Activated CD4-positive, CD25-positive, alpha-beta regulatory T cell treated with anti-CD3 and anti-CD28 coated beads, Interleukin-2, amount 50 U/mL, for 16 hours (primary cell): Measurements from ENCODE around the gene DDIAS.
"Not testable (repeated sequence)": the region's sequence is repeated elsewhere in the genome, so short reads cannot be mapped to it uniquely, and the experiment has no call there.

Source experiments
- DNase-seq: peaks from one replicate; pipeline ENCODE4 v3.0.0-alpha.2; 2020; ENCODE audit warnings: low read depth, low spot score

The DDIAS gene, protein sequence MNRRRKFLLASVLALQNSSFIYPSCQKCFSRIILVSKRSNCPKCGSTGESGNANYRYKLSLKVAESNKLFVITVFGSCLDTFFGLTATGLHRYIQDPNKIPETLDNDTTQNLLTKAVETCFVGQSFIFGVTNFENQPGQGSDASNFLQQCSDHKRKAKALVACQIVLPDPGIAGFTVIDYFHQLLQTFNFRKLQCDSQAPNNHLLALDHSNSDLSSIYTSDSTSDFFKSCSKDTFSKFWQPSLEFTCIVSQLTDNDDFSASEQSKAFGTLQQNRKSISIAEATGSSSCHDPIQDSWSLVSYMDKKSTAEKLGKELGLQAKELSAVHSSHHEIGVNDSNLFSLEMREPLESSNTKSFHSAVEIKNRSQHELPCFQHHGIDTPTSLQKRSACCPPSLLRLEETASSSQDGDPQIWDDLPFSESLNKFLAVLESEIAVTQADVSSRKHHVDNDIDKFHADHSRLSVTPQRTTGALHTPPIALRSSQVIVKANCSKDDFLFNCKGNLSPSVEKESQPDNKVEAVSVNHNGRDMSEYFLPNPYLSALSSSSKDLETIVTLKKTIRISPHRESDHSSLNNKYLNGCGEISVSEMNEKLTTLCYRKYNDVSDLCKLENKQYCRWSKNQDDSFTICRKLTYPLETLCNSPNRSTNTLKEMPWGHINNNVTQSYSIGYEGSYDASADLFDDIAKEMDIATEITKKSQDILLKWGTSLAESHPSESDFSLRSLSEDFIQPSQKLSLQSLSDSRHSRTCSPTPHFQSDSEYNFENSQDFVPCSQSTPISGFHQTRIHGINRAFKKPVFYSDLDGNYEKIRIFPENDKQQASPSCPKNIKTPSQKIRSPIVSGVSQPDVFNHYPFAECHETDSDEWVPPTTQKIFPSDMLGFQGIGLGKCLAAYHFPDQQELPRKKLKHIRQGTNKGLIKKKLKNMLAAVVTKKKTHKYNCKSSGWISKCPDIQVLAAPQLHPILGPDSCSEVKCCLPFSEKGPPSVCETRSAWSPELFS

DNA sequence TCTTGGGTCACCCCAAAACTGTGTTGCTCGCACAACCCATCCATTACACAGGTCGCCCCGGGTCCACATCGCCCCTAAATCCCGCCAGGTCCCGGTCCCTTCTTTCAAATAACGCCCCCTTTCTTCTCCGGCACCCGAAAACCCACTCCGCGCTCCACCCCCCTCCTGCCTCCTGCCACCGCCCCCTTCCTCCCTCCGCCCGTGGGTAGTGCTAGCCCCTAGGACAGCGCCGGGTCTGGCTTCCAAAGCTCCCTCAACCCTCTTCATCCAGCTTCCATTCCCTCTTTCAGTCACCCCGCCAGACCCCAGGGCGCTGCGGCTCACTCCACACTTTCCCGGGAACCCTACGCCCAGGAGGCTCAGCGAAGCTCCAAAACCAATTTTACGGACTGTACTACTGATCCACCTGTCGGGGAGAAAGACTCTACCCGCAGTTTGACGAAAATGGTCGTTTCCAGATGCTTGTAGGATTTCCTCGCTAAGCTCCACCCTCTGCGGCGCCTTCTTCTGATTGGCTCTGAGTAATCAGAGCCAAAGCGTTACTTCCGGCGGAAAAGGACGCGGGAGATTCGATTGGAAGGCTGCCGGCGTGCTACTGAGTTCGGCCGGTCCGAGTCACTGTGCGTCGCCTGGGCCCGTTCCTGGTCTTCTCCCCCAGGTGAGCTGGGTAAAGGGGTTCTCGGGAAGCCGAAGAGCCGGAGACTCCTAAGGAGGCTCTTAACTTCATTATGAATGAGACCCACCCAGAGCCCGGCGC is at the start of gene DDIAS:
Gene DDIAS, plus strand, starts transcription at position 572 of the 757 bp plus-strand sequence. CDS start 13,003 bp downstream, outside the sequence.
- DNase-seq, result peak; percentile 92

DNA sequence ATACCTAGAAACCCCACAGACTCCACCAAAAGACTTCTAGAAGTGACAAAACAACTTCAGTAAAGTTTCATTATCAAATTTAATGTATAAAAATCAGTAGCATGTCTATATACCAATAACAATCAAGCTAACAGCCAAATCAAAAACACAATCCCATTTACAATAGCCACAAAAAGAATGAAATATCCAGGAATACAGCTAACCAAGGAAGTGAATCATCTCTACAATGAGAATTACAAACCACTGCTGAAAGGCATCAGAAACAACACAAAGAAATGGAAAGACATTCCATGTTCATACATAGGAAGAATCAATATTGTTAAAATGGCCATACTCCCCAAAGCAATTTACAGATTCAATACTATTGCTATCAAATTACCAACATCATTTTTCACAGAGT is 47.3 kb upstream of the DDIAS start:
- DNase-seq, result no peak

DNA sequence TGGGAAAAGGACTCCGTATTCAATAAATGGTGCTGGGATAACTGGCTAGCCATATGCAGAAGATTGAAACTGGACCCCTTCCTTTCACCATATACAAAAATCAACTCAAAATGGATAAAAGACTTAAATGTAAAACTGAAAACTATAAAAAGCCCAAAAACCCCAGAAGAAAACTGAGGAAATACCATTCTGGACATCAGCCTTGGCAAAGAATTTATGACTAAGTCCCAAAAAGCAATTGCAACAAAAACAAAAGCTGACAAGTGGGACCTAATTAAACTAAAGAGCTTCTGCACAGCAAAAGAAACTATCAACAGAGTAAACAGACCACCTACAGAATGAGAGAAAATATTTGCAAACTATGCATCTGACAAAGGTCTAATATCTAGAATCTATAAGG is 46.6 kb upstream of the DDIAS start:
- not testable (repeated sequence) for DNase-seq

DNA sequence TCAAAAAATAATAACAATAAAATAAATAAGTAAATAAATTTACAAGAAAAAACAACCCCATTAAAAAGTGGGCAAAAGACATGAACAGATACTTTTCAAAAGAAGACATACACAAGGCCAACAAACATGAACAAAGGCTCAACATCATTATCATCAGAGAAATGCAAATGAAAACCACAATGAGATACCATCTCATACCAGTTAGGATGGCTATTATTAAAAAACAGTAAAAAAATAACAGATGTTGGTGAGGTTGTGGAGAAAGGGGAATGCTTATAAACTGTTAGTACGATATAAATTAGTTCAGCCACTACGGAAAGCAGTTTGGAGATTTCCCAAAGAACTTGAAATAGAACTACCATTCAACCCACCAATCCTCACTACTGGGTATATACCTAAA is 45.9 kb upstream of the DDIAS start:
- no peak for DNase-seq

DNA sequence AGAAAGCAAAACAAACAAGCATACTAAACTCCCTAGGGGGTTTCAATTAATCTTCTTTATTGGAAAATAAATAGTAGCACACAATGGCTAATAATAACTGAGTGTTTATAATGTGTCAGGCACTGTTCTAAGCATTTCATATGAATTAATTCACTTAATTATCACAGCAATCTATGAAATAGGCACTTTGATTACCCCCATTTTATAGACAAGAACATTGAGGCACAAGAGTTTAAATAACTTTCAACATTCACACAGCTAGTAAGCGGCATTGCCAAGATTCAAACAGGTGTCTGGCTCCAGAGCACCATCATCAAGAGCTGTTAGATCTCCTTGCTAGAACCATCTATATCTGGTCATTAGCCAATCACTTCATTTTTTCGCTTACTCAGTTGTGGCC is 44.4 kb upstream of the DDIAS start:
- no peak for DNase-seq

DNA sequence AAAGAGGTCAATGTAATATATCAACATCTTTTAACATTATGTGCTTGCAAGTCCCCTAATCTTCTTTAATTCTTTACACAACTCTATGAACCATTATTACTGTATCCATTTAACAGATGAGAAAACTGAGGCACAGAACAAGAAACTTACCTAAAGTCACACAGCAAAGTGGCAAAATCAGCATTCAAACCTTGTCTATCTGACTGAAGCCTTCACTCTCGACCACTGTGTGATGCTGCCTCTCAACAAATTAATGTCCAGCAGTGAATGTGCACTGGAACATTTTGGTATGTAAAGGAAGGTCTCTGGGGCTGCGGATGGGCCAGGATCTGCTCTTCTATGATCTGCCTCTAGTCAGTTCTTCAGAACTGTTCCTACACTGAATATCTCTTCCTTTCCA is 43.4 kb upstream of the DDIAS start:
- no peak for DNase-seq

DNA sequence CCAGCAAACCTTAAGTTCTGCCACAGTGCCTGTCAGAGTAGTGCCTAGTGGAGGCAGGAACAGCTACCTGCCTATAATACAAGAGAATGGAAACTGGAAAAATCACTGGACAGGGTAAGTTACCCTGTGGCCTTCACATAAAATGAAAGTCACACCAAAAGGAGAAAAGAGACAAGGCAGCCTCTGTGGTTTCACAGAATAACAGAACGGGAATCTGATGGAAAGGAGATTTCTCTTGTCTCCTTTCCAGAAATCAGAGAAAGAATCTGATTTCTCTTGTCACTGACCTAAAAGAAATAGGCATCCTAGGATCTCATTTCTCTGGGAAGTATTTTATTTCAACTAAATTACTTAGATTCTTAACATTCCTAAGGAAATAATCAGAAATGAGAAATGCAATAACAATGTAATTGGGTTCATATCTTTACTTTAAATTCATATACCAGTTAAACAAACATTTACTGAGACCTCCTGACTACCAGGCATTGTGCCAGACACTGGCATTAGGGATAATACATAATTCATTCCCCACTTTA is 42.9 kb upstream of the DDIAS start:
- no peak for DNase-seq

DNA sequence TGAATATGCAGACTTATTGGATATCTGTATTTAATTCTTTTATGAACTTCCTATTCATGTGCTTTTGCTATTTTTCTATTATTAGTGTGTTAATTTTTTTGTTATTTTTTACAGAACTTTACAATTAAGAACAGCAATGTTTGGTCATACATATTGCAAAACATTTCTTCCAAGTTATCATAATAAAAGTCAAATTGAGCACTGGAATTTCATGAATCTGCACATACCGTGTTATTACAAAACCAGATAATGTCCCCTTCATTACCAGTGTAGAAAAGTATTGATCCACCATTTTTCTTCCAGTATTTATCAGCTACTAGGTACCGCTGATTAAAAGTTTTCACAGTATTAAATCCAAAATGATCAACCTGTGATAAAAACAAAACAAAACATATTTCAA is 41.8 kb upstream of the DDIAS start:
- no peak for DNase-seq

DNA sequence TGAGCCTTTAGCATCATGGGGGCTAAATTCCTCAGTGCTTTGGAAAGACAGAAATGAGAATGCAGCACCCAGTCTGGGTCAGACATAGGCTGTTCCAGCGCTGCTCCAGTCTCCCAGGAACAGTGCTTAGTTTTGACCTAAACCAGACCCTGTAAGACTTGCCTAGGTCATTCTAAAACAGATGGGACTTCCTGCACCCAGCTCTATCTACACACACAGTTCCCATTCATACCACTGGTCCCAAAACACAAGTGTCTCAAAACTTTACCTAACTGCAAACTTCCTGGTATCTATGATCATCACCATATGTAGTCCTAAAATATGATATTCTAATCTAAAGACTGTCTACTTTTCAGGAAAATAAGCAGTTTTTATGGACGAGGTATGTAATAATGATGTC is 39.2 kb upstream of the DDIAS start:
- DNase-seq, result no peak

DNA sequence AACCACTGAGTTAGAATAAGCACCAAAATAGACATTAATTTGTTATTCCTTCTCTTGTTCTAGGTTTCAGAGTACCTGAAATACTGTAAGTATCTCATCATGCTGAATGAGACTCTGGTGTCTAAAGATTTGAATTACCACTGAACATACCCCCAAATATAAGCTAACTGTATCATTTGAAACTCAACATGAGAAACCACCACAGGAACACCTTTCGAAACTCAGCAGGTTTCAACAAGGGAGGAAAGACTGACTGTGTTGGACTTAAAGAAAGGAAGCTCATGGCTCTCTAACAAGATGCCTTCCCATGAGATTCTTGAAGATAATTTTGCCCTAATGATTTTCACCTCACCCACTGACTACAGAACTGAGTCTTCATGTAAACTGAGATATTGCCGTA is 38.3 kb upstream of the DDIAS start:
- DNase-seq, result no peak

DNA sequence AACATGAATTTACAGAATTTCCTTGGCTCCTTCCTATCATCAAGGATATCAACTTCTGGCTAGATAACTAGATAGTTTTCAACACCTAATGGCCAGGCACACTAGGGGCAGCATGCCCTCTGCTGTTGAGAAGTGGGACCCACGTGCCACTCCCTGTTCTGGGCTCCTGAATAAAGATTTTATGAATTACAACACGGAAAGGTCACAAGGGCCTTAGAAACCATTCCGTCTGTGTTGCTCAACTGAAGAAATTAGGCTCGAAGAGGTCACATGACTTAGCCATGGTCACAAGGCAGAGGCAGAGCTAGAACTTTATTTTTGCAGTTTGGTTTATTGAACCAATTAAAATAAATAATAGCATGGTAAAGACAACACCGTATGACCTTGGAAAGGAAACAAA is 37.3 kb upstream of the DDIAS start:
- no peak for DNase-seq

DNA sequence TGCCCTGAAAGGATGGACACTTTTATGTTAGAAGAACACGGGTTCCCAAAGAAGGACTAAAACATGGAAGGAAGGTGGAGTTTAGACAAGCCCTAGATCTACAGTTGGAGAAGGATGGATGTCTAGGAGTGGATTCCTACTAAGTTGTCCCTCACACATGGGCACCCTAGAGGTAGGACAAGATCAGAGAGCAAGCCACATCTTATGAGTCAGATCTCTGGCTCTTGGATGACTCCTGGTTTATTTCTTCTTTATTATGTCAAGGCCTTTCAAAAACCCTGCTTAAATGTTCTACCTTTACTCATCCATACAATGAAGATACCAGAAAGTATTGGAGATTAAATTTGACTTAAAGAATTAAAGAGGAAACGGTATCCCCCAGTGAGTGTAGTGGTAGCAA is 35.7 kb upstream of the DDIAS start:
- no peak for DNase-seq

DNA sequence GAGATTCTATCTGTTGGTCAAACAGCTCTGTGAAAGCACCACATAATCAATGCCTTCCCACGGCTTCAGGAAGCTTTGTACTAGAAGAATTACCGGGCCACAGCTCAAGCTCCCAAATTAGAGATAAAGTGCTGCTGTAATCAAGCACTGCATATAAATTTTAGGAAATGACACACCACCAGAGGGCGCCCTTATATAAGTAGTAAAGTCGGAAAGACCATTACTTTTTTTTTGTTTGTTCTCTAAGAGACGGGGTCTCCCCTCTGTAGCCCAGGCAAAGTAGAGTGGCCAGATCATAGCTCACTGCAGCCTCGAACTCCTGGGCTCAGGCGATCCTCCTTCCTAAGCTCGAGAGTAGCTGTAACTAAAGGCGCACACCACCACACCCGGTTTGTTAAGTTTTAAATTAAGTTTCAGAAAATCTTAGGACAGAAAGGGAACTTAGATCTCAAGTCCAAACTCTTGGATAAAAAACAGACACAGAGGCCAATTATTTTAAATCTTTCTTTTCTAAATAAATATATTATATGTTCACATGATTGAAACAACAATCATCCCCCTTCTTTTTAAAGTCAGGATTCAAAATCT is 33.9 kb upstream of the DDIAS start:
- peak; percentile 65 for DNase-seq

DNA sequence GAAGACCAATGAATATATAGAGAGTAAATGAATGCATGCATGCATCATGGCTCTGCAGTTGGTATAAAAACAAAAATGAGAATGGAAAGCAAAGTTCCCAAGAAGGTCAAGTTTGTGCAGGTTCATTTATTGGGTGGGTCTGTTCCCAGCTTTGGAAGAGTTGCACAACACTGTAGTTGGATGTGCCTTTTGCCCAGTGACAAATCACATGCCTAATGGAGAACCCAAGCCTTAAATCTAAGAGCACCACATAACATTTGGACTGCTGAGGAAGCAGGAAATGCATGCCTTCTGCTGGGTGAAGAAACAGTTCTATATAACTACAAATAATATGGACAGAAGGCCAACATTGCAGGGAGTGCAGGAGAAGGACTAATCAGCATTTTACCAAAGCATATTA is 31.9 kb upstream of the DDIAS start:
- no peak for DNase-seq

DNA sequence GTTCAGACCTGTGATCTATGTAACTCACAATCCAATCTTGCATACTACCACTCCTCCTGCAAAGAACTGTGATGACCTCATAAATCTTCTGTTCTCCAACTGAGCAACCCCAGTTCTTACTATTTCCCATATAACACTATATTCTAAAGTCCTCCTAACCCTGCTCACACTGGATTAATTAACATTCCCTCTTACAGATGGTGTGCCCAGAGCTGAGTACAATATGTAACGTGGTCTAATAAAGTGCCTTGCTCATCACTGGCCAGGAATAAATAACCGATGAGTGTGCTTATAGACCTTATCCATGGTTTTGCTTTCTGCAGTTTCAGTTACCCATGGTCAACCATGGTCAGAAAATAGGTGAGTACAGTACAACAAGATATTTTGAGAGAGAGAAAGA is 29.9 kb upstream of the DDIAS start:
- DNase-seq, result no peak

DNA sequence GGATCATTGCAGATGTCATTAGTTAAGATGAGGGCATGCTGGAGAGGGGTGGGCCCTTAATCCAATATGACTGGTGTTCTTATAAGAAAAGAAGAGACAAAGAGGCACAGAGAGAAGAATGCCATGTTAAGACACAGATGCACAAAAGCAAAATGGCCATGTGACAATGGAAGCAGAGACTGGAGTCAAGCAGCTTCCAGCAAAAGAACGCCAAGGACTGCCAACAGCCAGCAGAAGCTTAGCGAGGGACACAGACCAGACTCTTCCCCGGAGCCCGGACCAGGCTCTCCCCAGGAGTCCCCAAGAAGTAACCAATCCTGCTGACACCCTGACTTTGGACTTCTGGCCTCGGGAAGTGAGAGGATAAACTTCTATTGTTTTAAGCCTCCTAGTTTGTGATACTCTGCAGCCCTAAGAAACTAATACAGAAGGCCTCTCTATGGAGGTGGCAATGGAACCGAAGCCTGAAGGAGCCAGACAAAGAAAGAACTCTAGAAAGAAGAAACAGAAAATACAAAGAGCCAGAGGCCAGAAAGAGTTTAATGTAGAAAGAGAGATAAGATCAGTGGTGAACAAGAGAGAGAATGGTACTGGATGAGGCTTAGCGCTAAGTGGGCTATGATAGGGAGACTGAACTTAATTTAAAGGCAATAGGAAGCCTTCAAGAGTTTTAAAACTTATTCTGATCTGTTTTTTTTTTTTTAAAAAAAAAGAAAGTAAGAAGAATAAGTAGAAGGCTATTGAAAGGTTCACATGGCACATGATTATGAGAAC is 29.0 kb upstream of the DDIAS start:
- no peak for DNase-seq

DNA sequence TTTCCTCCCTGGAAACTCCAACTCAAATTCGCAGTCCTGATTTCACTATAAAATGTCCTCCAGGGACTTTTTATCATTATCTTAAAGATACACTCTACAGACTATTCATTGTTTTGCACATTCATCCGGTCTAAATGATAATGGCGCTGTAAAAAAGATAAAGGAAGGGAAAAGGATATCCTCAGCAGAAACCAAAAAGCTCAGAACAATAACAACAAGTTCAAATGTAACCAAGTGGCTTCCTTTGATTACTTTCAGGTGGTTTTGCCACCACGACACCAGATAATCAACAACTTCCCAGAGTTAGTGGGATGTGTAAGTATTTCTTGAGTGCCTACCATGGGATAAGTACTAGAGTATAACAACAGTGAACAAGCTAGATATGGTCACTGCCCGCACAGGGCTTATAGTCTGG is 27.6 kb upstream of the DDIAS start:
- no peak for DNase-seq

DNA sequence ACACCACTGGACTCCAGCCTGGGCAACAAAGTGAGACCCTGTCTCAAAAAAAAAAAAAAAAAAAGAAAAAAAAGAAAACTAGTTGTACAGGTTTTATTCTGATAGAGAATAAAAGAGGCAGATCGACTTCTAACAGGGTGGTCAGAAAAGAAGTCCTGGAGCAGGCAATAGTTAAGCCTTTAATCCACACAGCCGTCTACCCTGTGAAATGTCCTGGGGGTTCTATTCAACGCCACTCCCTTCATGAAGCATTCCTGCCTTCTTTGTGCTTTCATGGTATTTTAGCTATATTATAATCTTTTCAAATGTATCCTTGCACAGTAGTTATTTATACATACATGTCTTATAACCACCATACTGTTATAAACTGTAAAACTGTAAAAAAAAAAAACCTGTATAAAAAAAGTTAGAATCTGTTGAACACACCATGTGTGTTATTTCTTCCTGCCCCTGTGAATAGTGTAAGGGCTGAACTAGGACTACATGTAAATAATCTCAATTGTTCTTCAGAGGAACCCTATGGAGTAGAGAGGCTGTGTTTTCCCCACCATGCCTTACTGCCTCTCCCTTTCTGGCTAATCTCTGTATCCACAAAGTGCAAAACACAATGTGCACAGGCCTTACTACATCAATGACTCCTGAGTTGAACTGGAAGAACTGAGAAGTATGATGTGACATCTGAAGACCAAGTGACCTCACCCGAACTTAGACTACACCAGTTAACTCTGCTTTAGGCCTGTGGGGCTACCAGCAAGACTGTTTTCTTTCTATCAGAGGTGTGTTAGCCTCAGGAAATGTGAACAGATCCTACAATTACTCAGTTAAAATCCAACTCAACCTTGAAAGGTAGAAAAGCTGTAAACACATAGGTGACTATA is 26.7 kb upstream of the DDIAS start:
- DNase-seq, result no peak

DNA sequence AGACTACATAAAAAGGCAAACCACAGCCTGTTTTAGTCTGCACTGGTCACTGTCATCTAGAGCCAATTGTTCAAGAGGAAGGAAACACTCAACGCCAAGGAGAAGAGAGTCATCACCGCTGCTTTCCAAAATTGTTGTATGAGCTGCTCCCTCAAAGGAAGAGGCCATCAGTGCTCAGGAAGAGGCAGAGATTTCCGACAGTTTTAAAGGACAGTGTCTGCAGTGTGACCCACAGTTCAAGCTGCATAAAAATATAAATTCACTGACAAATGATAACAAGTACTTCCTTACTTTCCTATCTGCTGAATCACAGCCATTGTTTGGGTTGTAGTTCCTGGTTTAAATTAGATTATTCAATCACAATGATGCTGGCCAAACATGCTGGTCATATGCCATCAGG is 17.7 kb upstream of the DDIAS start:
- no peak for DNase-seq
